Karpas-422 (cell line): Measurements from ENCODE around the gene ZDHHC11B. TPM values are rescaled to one million over a fixed set of nuclear protein-coding genes. Genes with fewer than 3 reads are reported as not detected.
"Not testable (repeated sequence)": the region's sequence is repeated elsewhere in the genome, so short reads cannot be mapped to it uniquely, and the experiment has no call there.

Source experiments
- DNase-seq: peaks from one replicate; pipeline ENCODE4 v3.0.0-alpha.2; 2015
- H2AFZ ChIP-seq: fragments of 200-600 bp; sonication (generic); 2 replicates; pipeline ENCODE4 v1.6.1; 2014; ENCODE audit warnings: antibody characterized with exemption, low read length, mixed read lengths
- H3K27ac ChIP-seq: fragments of 200-600 bp; sonication (generic); 2 replicates; pipeline ENCODE4 v1.5.1; 2014; ENCODE audit warnings: mild to moderate bottlenecking, low read length, moderate library complexity
- H3K27me3 ChIP-seq: fragments of 200-600 bp; sonication (generic); 2 replicates; pipeline ENCODE4 v1.6.1; 2014; ENCODE audit warnings: low read length, mixed read lengths
- H3K36me3 ChIP-seq: fragments of 200-600 bp; sonication (generic); 2 replicates; pipeline ENCODE4 v1.6.1; 2014; ENCODE audit warnings: low read length, mixed read lengths; ENCODE audit not compliant: insufficient read depth
- H3K4me1 ChIP-seq: fragments of 200-600 bp; sonication (generic); 2 replicates; pipeline ENCODE4 v1.6.1; 2014; ENCODE audit warnings: mild to moderate bottlenecking, low read length, mixed read lengths
- H3K4me2 ChIP-seq: fragments of 200-600 bp; sonication (generic); 2 replicates; pipeline ENCODE4 v1.6.1; 2014; ENCODE audit warnings: low read length, low read depth, mild to moderate bottlenecking; ENCODE audit not compliant: poor library complexity, severe bottlenecking
- H3K4me3 ChIP-seq: fragments of 200-600 bp; sonication (generic); 2 replicates; pipeline ENCODE4 v1.5.1; 2014; ENCODE audit warnings: mild to moderate bottlenecking, antibody characterized with exemption, low read length, mixed read lengths
- H3K79me2 ChIP-seq: fragments of 200-600 bp; sonication (generic); 2 replicates; pipeline ENCODE4 v1.6.1; 2014; ENCODE audit warnings: mild to moderate bottlenecking, low read length, mixed read lengths
- H3K9ac ChIP-seq: fragments of 200-600 bp; sonication (generic); 2 replicates; pipeline ENCODE4 v1.6.0; 2014; ENCODE audit warnings: low read length
- H3K9me2 ChIP-seq: fragments of 200-600 bp; sonication (generic), shearing (Covaris generic); replicated peaks from 2 replicates; pipeline ENCODE4 v1.6.0; 2014; ENCODE audit warnings: mild to moderate bottlenecking, low read length, moderate library complexity; ENCODE audit not compliant: insufficient read depth
- H3K9me3 ChIP-seq: fragments of 300-700, 200-600 bp; sonication (generic); 2 replicates; pipeline ENCODE4 v1.6.1; 2014; ENCODE audit warnings: low read length, mixed read lengths
- H4K20me1 ChIP-seq: fragments of 200-600 bp; sonication (generic); 2 replicates; pipeline ENCODE4 v1.6.1; 2014; ENCODE audit warnings: mild to moderate bottlenecking, antibody characterized with exemption, low read length, low read depth; ENCODE audit not compliant: insufficient read depth
- total RNA-seq: library from RNA; depleted of rRNA; stranded (reverse); fragments of >200 nt; shearing (Covaris generic); gene quantifications from 2 replicates; pipeline ENCODE4 v1.2.3, GENCODE V29; 2014; ENCODE audit warnings: low replicate concordance

Gene ZDHHC11B
- total RNA-seq, 1 experiment from 2014 or later, result 0.34 TPM

- not testable (repeated sequence) for H3K4me3 ChIP-seq, H3K9me2 ChIP-seq, H3K4me1 ChIP-seq, H3K9me3 ChIP-seq, H3K79me2 ChIP-seq, H3K27ac ChIP-seq, H3K36me3 ChIP-seq, H4K20me1 ChIP-seq, H3K27me3 ChIP-seq, DNase-seq, H3K4me2 ChIP-seq, H3K9ac ChIP-seq, H2AFZ ChIP-seq
These were observed 50.4 kb downstream of the ZDHHC11B start for GRCh38 chr5:734145-734544.

GRCh38 chr5:732754-733454 lies 51.6 kb downstream of the ZDHHC11B start:
- H3K4me1 ChIP-seq, H3K27me3 ChIP-seq, H3K9ac ChIP-seq, H3K27ac ChIP-seq, H2AFZ ChIP-seq, H3K36me3 ChIP-seq, H3K79me2 ChIP-seq, DNase-seq, H3K4me3 ChIP-seq, H3K9me2 ChIP-seq, H3K9me3 ChIP-seq, H4K20me1 ChIP-seq, H3K4me2 ChIP-seq: not testable (repeated sequence)

DNA sequence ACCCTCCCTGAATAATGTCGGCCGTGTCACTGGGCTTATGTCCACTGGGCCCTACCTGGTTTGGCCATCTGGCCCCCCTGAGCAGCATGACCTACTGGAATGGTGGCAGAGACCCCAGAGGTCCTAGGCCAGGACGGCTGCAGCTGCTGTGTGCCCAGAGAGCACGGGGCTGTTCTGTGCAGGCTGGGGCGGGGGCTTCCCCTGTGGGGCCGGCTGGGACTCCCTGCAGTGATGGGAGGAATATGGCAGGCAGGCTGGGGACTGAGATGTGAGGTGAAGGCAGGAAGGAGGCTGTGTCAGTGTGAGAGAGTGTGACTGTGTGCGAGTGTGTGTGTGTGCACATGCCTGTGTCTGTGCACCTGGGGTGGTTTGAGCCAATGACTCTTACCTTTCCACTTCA lies 55.3 kb downstream of the ZDHHC11B start:
- not testable (repeated sequence) for H3K79me2 ChIP-seq, H3K27me3 ChIP-seq, H3K9me2 ChIP-seq, H3K9me3 ChIP-seq, H3K4me1 ChIP-seq, H3K9ac ChIP-seq, H3K36me3 ChIP-seq, H3K27ac ChIP-seq, H3K4me3 ChIP-seq, H4K20me1 ChIP-seq, H2AFZ ChIP-seq, H3K4me2 ChIP-seq, DNase-seq

GRCh38 chr5:727087-727486 lies 57.4 kb downstream of the ZDHHC11B start:
- not testable (repeated sequence) for H3K27ac ChIP-seq, H3K79me2 ChIP-seq, H3K4me2 ChIP-seq, H3K27me3 ChIP-seq, H3K4me3 ChIP-seq, DNase-seq, H3K4me1 ChIP-seq, H2AFZ ChIP-seq, H3K9me2 ChIP-seq, H3K9me3 ChIP-seq, H3K9ac ChIP-seq, H3K36me3 ChIP-seq, H4K20me1 ChIP-seq

DNA sequence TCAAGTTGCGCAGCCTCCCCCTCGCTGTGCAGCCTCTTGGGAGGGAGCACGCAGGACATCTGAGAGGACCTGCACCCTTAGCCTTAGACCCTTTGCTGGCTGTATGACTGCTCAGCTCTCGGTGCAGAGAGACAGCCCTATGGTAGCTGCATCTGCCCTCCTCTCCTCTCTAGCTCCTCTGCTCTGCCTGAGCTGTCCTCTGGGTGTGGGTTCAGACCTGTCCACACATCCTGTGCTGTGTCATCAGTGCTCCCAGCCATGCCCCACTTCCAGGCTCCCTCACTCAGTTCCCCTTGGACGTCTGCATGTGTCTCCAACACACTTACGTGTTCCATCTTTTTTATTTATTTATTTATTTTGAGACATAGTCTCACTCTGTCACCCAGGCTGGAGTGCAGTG lies 60.7 kb downstream of the ZDHHC11B start:
- DNase-seq, H2AFZ ChIP-seq, H4K20me1 ChIP-seq, H3K9me2 ChIP-seq, H3K79me2 ChIP-seq, H3K27me3 ChIP-seq, H3K4me2 ChIP-seq, H3K9me3 ChIP-seq, H3K9ac ChIP-seq, H3K4me1 ChIP-seq, H3K36me3 ChIP-seq, H3K4me3 ChIP-seq, H3K27ac ChIP-seq: not testable (repeated sequence)

DNA sequence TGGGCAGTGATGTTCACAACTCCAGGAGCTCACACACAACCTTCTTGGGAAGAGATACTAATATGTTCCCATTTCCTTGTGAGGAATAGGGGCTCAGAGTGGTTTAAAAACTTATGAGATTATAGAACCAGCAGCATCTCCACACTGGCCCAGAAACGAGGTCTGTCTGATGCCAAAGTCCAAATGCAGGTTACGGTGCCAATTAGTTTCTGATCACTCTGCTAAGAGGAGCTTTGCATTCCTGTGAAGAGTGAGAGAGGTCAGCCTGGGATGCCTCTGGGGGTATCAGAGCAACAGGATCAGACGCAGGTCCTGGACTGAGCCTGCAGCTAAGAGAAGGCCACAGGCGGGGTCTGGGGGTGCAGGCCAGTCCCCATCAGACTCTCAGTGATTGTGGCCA lies 61.2 kb downstream of the ZDHHC11B start:
- not testable (repeated sequence) for H2AFZ ChIP-seq, H3K4me2 ChIP-seq, H3K9me3 ChIP-seq, H3K4me3 ChIP-seq, H3K27me3 ChIP-seq, H3K9me2 ChIP-seq, H3K36me3 ChIP-seq, H4K20me1 ChIP-seq, H3K27ac ChIP-seq, H3K4me1 ChIP-seq, H3K9ac ChIP-seq, DNase-seq, H3K79me2 ChIP-seq

- not testable (repeated sequence) for H3K4me3 ChIP-seq, H3K9me3 ChIP-seq, H3K79me2 ChIP-seq, H3K27me3 ChIP-seq, H2AFZ ChIP-seq, H3K4me2 ChIP-seq, H4K20me1 ChIP-seq, H3K9me2 ChIP-seq, H3K9ac ChIP-seq, H3K27ac ChIP-seq, H3K36me3 ChIP-seq
- peak; percentile 40 for DNase-seq
- peaks cover 10% of the 10 kb centered on the region for H3K4me1 ChIP-seq
These were observed 65.2 kb downstream of the ZDHHC11B start for GRCh38 chr5:719379-719778.

DNA sequence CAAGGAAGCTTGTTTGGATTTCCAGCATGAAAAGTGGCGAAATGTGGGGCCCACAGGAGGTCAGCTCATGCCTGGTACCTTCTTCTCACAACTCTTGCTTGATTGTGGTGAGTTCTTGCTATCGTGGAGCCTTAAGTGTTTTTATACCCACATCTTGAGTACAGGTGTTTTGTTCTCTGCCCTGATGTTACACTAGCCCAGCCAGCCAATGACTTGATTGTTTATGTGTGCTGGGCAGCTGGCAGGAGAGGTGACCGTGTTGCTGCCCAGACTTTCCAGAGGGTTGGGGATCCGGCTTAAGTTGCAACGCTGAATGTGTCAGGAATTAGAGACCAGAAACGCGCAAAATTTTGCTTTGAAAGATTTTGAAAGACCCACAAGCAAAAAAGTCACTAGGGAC lies 67.4 kb downstream of the ZDHHC11B start:
- H3K4me1 ChIP-seq, result peaks cover 24% of the 10 kb centered on the region
- H3K36me3 ChIP-seq, result no peaks in the 10 kb centered on the region
- H3K79me2 ChIP-seq, result no peaks in the 10 kb centered on the region
- H3K27me3 ChIP-seq, result no peaks in the 10 kb centered on the region
- H3K9ac ChIP-seq, result no peak overlapping the region
- H3K27ac ChIP-seq, result no peak overlapping the region
- H3K4me3 ChIP-seq, result no peak overlapping the region
- peaks cover 6% of the 10 kb centered on the region; the same call in 1 of the 2 replicates for H3K9me3 ChIP-seq
- H3K9me2 ChIP-seq, result no peaks in the 10 kb centered on the region
- DNase-seq, result no peak
- H3K4me2 ChIP-seq, result no peak overlapping the region
- no peak overlapping the region for H2AFZ ChIP-seq
- no peaks in the 10 kb centered on the region for H4K20me1 ChIP-seq

- not testable (repeated sequence) for H3K27ac ChIP-seq, H3K4me3 ChIP-seq, H3K9ac ChIP-seq, H3K9me2 ChIP-seq, H3K27me3 ChIP-seq, H3K36me3 ChIP-seq, DNase-seq, H3K9me3 ChIP-seq, H3K79me2 ChIP-seq, H4K20me1 ChIP-seq, H2AFZ ChIP-seq, H3K4me2 ChIP-seq
- peaks cover 24% of the 10 kb centered on the region for H3K4me1 ChIP-seq
These were observed 67.8 kb downstream of the ZDHHC11B start for GRCh38 chr5:716740-717139.
